Activated CD8-positive, alpha-beta memory T cell treated with anti-CD3 and anti-CD28 coated beads, Interleukin-2, amount 50 U/mL, for 24 hours (primary cell): ENCODE measurements around the gene PTPN23.
"Not testable (repeated sequence)": the region's sequence is repeated elsewhere in the genome, so short reads cannot be mapped to it uniquely, and the experiment has no call there.

Experiments used
- DNase-seq: peaks from one replicate; pipeline ENCODE4 v3.0.0-alpha.2; 2020; ENCODE audit errors: extremely low read depth

Gene PTPN23, protein sequence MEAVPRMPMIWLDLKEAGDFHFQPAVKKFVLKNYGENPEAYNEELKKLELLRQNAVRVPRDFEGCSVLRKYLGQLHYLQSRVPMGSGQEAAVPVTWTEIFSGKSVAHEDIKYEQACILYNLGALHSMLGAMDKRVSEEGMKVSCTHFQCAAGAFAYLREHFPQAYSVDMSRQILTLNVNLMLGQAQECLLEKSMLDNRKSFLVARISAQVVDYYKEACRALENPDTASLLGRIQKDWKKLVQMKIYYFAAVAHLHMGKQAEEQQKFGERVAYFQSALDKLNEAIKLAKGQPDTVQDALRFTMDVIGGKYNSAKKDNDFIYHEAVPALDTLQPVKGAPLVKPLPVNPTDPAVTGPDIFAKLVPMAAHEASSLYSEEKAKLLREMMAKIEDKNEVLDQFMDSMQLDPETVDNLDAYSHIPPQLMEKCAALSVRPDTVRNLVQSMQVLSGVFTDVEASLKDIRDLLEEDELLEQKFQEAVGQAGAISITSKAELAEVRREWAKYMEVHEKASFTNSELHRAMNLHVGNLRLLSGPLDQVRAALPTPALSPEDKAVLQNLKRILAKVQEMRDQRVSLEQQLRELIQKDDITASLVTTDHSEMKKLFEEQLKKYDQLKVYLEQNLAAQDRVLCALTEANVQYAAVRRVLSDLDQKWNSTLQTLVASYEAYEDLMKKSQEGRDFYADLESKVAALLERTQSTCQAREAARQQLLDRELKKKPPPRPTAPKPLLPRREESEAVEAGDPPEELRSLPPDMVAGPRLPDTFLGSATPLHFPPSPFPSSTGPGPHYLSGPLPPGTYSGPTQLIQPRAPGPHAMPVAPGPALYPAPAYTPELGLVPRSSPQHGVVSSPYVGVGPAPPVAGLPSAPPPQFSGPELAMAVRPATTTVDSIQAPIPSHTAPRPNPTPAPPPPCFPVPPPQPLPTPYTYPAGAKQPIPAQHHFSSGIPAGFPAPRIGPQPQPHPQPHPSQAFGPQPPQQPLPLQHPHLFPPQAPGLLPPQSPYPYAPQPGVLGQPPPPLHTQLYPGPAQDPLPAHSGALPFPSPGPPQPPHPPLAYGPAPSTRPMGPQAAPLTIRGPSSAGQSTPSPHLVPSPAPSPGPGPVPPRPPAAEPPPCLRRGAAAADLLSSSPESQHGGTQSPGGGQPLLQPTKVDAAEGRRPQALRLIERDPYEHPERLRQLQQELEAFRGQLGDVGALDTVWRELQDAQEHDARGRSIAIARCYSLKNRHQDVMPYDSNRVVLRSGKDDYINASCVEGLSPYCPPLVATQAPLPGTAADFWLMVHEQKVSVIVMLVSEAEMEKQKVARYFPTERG (N-terminal part only)

DNA sequence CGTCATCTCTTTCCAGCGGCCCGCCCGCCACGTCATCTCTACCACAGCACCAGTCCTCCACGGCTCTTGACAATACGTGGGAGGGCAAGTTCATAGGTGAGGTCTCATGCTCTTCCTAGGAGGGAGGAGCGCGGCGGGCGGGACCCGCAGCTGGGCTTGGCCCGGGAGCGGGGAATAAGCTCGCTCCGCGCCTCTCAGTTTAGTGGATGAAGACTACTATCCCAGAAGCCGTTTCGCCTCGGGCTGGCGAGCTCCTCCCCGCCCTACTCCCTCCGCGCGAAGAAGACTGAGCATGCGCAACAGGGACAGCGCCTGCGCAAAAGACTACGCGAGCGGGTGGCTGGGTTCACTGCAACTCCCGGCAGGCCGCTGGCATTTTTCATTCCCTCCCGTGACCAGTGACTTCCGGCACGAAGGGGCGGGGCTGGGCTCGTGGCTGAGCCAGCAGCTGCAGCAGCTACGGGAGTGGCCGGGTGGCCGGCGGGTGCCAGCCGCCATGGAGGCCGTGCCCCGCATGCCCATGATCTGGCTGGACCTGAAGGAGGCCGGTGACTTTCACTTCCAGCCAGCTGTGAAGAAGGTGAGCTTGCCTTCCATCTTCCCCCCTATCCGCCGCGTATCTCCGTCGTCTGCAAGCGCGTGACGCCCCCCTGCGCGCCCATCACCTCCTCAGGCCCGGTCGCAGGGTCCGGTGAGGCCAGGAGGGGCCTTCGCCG lies at the start of gene PTPN23:
Gene PTPN23, plus strand, starts transcription at position 421 of the 716 bp plus-strand sequence. Its CDS starts 76 bp downstream, at position 497.
- DNase-seq = peak; percentile 98

DNA sequence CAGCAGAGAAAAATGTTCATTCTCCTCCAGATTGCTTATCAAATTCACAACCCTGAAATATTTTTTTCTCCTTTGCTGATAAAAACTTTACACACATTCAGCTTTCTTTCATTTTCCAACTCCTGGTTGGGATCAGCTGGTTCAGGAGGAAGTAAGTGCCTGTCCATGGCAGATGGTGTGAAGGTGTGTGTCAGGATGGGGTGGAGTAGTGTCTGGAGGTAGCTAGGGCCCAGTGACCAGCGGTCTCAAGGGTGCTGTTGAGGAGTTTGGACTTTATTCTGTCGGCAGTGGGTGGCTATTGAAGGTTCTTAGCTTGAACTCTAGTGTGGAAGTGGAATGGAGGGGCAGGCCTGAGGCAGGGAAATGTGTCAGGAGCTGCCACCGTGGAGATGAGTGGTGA lies 46.9 kb upstream of the PTPN23 start:
- DNase-seq = no peak

DNA sequence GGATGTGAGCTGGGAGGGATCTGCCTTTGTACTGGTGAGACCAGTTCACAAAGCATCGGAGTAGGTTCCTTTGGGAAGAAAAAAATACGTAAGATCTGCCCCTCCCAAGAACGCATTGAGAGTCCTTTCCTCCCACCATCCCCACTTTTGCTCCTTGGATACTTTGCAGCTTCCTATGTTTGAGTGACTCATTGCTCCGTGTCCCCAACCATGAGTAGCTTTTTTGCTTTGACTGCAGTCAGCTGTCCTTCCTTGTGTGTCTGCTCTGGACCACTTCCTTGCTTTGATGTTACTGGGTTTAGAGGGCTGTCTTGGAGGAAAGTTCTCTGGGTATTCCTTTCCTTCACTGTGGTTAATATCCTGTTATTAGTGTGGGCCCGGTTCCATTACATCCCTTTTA lies 43.2 kb upstream of the PTPN23 start:
- DNase-seq = no peak

DNA sequence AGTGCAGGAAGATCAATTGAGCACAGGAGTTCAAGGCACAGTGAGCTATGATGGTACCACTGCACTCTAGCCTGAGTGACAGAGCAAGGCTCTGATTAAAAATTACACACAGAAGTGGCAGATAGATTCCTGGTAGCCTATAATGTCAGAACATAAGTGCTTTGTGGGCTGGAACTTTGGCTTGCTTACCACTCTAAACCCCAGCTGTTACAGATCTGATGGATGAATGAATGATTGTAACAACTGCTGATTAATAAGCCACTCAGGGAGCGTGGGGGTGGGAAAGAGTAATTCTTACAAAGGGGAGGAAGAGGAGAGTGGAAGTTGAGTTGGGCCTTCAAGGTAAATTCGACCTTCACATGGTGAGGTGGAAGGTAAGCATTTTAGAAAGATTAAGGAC lies 40.9 kb upstream of the PTPN23 start:
- DNase-seq = no peak

DNA sequence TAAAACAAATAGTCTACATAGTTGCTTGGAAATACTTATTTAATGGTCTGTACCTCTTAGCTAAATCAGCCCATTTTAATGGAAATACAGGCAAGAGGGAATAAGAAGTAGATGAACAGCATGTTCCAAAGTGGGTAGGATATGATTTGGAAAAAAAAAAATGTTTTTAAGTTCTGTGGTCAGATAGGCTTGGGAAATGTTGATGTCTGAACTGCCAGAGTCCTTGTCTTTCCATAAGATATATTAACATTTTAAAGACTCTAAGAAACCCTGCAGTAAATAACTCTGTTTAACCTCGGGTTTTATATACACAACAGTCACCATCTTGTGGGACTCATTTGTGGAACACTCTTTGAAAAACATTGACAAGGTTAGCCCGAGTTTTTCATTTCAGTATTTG lies 40.0 kb upstream of the PTPN23 start:
- no peak for DNase-seq

DNA sequence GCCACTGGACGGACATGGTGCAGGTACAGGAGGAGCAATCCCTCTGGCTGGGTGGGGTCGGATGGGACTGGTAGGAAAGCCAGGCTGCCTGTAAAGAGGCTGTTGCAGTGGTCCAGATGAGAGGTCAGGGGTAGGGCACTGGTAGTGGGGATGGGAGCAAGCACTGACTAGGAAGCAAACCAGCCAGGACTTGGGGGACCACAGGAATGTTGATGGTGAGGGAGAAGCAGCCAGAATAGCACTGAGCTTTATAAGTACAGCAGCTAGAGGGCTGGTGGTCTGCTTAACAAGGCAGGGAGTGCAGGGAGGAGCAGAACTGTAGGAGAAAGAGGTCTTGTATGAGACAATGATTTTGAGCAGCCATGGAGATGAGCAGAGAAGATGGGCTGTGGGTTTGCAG lies 38.7 kb upstream of the PTPN23 start:
- no peak for DNase-seq

DNA sequence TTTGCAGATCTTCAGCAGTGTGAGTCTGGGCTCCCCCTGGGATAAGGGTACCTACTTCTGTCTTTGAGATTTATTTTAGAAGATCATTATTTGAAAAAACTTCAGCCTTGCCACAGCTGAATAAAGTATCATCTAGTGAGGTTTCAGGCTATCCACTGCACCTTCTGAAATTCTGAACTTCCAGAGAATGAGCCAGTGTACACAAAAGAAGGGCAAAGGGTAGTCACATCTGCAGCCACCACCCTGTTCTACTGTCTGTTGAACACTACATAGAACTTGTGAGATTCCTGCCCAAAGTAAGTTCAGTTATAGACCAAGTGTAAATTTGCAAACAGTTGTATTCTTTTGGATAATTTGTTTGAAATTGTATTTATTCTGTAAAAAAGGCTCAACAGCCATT lies 38.0 kb upstream of the PTPN23 start:
- DNase-seq = no peak

- no peak for DNase-seq
These were observed 37.3 kb upstream of the PTPN23 start for GRCh38 chr3:47343471-47343971.

- DNase-seq = no peak
These were observed 35.9 kb upstream of the PTPN23 start for GRCh38 chr3:47344971-47345370.

DNA sequence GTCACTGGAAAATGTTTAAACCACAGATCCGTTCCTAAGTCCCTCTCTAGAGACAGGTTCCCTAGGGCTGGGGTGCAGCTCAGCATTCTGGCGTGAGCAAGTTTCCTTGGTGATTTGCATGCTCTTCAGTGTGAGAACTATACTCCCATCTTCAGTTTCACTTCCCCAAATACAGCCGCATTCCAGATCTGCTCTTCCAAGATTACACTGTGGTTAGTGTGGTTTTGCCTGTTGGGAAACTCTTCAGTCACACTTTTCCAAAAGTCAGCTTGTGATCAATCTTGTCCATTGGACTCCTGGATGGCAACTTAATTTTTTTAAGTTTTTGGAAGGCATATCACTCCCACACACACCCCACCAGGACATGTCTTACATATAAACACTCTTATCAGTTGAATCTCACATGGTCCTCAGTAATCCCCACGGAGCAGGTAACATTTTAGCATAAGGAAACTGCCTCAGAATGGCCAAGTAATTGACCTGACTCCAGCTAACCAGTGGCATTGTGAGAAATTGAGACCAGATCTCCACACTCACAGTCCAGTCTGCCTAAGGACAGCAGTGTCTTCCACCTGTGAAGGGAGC lies 33.5 kb upstream of the PTPN23 start:
- DNase-seq = no peak

GRCh38 chr3:47348411-47349154 lies 32.2 kb upstream of the PTPN23 start:
- no peak for DNase-seq

- DNase-seq = no peak
These were observed 25.8 kb upstream of the PTPN23 start for GRCh38 chr3:47355010-47355409.

DNA sequence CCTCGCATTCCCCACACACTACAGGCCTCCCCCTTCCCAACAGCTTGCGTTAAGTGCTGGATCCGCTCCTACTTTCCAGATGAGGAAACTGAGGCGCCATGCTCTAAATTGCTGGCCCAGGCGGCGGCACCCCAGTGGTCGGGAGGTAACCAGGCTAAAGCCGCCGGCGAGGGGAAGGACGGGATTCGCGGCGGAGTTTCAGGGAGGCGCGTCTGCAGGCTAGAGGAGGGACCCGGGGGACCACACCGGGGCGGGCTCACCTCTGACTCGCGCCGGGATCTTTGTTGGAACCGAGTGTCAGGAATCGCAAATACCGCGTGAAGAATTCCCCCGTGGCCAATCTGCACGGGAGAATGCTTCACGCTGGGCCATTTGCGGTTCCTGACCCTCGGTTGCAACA lies 24.6 kb upstream of the PTPN23 start:
- no peak for DNase-seq

DNA sequence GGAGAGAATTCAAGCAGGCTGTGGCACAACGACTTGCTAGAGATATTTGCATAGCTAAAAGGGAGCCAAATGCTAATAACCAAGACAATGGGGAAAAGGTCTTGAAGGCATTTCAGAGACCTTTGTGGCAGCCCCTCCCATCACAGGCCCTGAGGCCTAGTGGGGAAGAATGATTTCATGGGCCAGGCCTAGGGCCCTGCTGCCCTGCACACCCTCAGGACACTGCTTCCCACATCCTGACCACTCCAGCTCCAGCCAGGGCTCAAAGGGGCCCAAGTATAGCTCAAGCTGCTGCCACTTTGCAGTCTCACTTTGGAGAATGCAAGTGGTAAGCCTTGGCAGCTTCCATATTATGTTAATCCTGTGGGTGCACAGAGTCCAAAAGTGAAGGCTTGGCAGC lies 21.5 kb upstream of the PTPN23 start:
- no peak for DNase-seq

DNA sequence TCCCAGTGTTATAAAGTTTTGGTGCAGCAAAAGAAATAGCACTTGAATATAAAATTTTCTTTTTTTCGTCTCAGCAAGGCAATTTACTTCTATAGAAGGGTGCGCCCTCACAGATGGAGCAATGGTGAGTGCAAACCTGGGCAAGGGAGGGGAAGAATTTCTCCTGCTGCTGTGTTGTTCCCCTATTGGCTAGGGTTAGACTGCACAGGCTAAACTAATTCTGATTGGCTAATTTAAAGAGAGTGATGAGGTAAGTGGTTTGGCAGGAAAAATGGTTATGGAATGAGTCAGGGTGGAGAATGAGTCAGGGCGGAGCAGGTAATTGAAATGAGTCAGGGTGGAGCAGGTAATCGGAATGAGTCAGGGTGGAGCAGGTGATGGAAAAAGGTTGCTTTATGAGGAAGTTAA lies 20.7 kb upstream of the PTPN23 start:
- not testable (repeated sequence) for DNase-seq

DNA sequence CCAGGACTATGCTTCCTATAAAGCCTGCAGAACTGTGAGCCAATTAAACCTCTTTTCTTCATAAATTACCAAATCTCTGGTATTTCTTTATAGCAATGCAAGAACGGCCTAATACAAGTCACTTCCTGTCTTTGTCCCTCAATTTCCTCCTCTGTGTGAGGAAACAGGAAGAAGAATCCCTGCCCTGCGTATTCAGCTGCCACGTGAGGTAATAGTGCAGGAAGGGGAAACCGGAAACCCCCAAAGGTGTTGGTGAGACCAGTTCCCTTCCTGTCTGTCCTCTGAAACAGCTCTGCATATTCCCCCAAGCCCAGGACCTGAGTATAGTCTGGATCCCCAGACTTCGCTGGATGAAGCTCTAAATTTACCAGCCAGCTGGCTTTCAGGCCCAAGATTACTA lies 18.1 kb upstream of the PTPN23 start:
- DNase-seq = no peak

- DNase-seq = no peak
These were observed 15.3 kb upstream of the PTPN23 start for GRCh38 chr3:47365213-47366153.

DNA sequence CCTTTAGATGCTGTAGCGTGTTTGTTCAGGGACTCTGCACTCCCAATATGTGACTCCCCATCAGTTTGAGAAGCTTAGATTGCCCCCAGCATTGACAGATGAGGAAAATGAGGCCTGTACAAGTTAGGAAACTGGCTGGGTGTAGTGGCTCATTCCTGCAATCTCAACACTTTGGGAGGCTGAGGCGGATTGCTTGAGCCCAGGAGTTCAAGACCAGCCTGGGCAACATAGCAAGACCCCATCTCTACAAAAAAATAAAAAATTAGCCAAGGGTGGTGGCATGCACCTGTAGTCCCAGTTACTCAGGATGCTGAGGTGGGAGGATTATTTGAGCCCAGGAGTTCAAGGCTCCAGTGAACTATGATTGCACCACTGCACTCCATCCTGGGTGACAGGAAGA lies 14.0 kb upstream of the PTPN23 start:
- no peak for DNase-seq

DNA sequence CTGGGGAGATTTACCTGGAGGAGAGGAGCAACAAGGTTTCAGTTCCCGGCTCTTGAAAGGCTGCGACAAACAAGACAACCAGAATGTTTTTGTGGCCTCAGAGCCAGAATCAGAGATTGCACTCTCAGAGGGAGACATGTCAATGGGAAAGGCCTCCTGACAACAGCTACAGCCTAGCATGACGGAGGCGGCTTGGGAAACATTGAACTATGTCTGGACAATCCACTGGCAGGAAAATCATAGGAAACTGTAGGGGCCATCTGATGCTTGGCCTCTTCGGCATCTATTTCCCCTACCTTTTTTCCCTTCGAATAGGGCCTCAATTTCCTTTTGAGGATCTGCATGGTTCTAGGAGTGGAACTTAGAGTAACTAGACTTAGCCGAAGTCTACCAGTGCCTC lies 13.2 kb upstream of the PTPN23 start:
- DNase-seq = no peak
